Mesendoderm (in vitro differentiated cells): Measurements from ENCODE around the gene LARP4B.

Experiments used
- DNase-seq: peaks from one replicate; pipeline ENCODE4 v3.0.0; 2013
- H2AK5ac ChIP-seq: 2 replicates; pipeline ENCODE4 v1.6.1; 2013; ENCODE audit warnings: low read length, inconsistent platforms
- H2BK120ac ChIP-seq: 2 replicates; pipeline ENCODE4 v1.6.1; 2013; ENCODE audit warnings: low read depth, mild to moderate bottlenecking, low read length, moderate library complexity, mixed read lengths
- H2BK15ac ChIP-seq: replicated peaks from 2 replicates; pipeline ENCODE4 v1.6.1; 2013; ENCODE audit warnings: low read depth, mild to moderate bottlenecking, moderate library complexity
- H2BK5ac ChIP-seq: 2 replicates; pipeline ENCODE4 v1.6.1; 2013; ENCODE audit warnings: low read length, inconsistent platforms
- H3K18ac ChIP-seq: 2 replicates; pipeline ENCODE4 v1.6.1; 2013; ENCODE audit warnings: mild to moderate bottlenecking, low read length, mixed read lengths
- H3K23ac ChIP-seq: one replicate; pipeline ENCODE4 v1.6.1; 2013; ENCODE audit warnings: low read length
- H3K27ac ChIP-seq: 2 replicates; pipeline ENCODE4 v1.5.1; 2013; ENCODE audit warnings: low read depth, mild to moderate bottlenecking, inconsistent platforms, low read length, moderate library complexity
- H3K27me3 ChIP-seq: 2 replicates; pipeline ENCODE4 v1.6.1; 2013; ENCODE audit warnings: low read length, control low read depth, mild to moderate bottlenecking, inconsistent platforms; ENCODE audit not compliant: insufficient read depth, poor library complexity
- H3K36me3 ChIP-seq: 2 replicates; pipeline ENCODE4 v1.6.1; 2013; ENCODE audit warnings: low read length, inconsistent platforms; ENCODE audit not compliant: control insufficient read depth, insufficient read depth
- H3K4ac ChIP-seq: one replicate; pipeline ENCODE4 v1.6.1; 2013; ENCODE audit warnings: low read depth, mild to moderate bottlenecking, low read length, moderate library complexity
- H3K4me1 ChIP-seq: 2 replicates; pipeline ENCODE4 v1.6.1; 2013; ENCODE audit warnings: low read depth, low read length, inconsistent platforms; ENCODE audit not compliant: control insufficient read depth
- H3K4me2 ChIP-seq: 2 replicates; pipeline ENCODE4 v1.6.1; 2013; ENCODE audit warnings: low read length
- H3K4me3 ChIP-seq: 2 replicates; pipeline ENCODE4 v1.5.1; 2013; ENCODE audit warnings: mild to moderate bottlenecking, low read length
- H3K56ac ChIP-seq: one replicate; pipeline ENCODE4 v1.6.1; 2013; ENCODE audit warnings: low read length
- H3K79me1 ChIP-seq: 2 replicates; pipeline ENCODE4 v1.6.1; 2013; ENCODE audit warnings: low read length, inconsistent platforms
- H3K79me2 ChIP-seq: 2 replicates; pipeline ENCODE4 v1.6.1; 2013; ENCODE audit warnings: mild to moderate bottlenecking, low read length; ENCODE audit not compliant: control insufficient read depth, insufficient read depth
- H3K9ac ChIP-seq: 2 replicates; pipeline ENCODE4 v1.6.1; 2013; ENCODE audit warnings: low read length, inconsistent platforms
- H4K5ac ChIP-seq: one replicate; pipeline ENCODE4 v1.6.1; 2013; ENCODE audit warnings: low read length
- H4K8ac ChIP-seq: one replicate; pipeline ENCODE4 v1.6.1; 2013; ENCODE audit warnings: low read depth, mild to moderate bottlenecking, control low read depth, low read length, moderate library complexity
- WGBS: extraction: QIAGEN DNeasy Blood & Tissue Kit; methylation state at CpG from one replicate; pipeline ENCODE4 v1.1.7; 2013; ENCODE audit warnings: low lambda C conversion rate, missing lambda C conversion rate; ENCODE audit not compliant: insufficient coverage; ENCODE audit errors: extremely low coverage; 5-methylcytosine and 5-hydroxymethylcytosine counted together

LARP4B gene

GRCh38 chr10:955127-955819, 23.8 kb upstream of the LARP4B start:
- no peak overlapping the region for H2BK15ac ChIP-seq
- no peak for DNase-seq
- H3K79me1 ChIP-seq = no peaks in the 10 kb centered on the region
- H3K4ac ChIP-seq = no peak overlapping the region
- H2BK5ac ChIP-seq = no peak overlapping the region
- H3K27ac ChIP-seq = no peak overlapping the region
- H4K8ac ChIP-seq = no peak overlapping the region
- H3K23ac ChIP-seq = no peak overlapping the region
- WGBS = no CpG with 5 or more reads among the region's 13 CpGs
- no peak overlapping the region for H3K9ac ChIP-seq
- H3K79me2 ChIP-seq = no peaks in the 10 kb centered on the region
- H3K4me2 ChIP-seq = no peak overlapping the region
- H3K4me3 ChIP-seq = no peak overlapping the region
- no peaks in the 10 kb centered on the region for H3K36me3 ChIP-seq
- H4K5ac ChIP-seq = no peak overlapping the region
- H2BK120ac ChIP-seq = no peak overlapping the region
- H3K56ac ChIP-seq = no peak overlapping the region
- H3K27me3 ChIP-seq = no peaks in the 10 kb centered on the region
- no peaks in the 10 kb centered on the region for H3K4me1 ChIP-seq
- H2AK5ac ChIP-seq = no peak overlapping the region
- no peak overlapping the region for H3K18ac ChIP-seq

GRCh38 chr10:954396-954795, 22.9 kb upstream of the LARP4B start:
- WGBS = no CpG with 5 or more reads among the region's 21 CpGs
- Histone ChIP-seq H3K79me2 (no peaks in the 10 kb centered on the region), H2AK5ac (no peak overlapping the region), H3K79me1 (no peaks in the 10 kb centered on the region), H2BK120ac (no peak overlapping the region), H3K4me1 (no peaks in the 10 kb centered on the region), H3K4ac (no peak overlapping the region), H3K27me3 (no peaks in the 10 kb centered on the region), H4K5ac (no peak overlapping the region), H3K18ac (no peak overlapping the region), H2BK15ac (no peak overlapping the region), H3K9ac (no peak overlapping the region), H2BK5ac (no peak overlapping the region), H3K36me3 (no peaks in the 10 kb centered on the region), H4K8ac (no peak overlapping the region), H3K27ac (no peak overlapping the region), H3K4me2 (no peak overlapping the region), H3K23ac (no peak overlapping the region), H3K56ac (no peak overlapping the region), H3K4me3 (no peak overlapping the region)
- DNase-seq = no peak

GRCh38 chr10:953836-954235, 22.3 kb upstream of the LARP4B start:
- H2BK5ac ChIP-seq = no peak overlapping the region
- no peak overlapping the region for H4K8ac ChIP-seq
- H3K4me2 ChIP-seq = no peak overlapping the region
- H3K27me3 ChIP-seq = no peaks in the 10 kb centered on the region
- no peak overlapping the region for H4K5ac ChIP-seq
- H3K36me3 ChIP-seq = no peaks in the 10 kb centered on the region
- H3K79me2 ChIP-seq = no peaks in the 10 kb centered on the region
- no peak overlapping the region for H3K18ac ChIP-seq
- H3K4me3 ChIP-seq = no peak overlapping the region
- no peak overlapping the region for H3K56ac ChIP-seq
- H3K23ac ChIP-seq = no peak overlapping the region
- DNase-seq = no peak
- no peak overlapping the region for H2BK120ac ChIP-seq
- H3K27ac ChIP-seq = no peak overlapping the region
- H3K9ac ChIP-seq = no peak overlapping the region
- no peak overlapping the region for H2AK5ac ChIP-seq
- H3K79me1 ChIP-seq = no peaks in the 10 kb centered on the region
- H2BK15ac ChIP-seq = no peak overlapping the region
- no CpG with 5 or more reads among the region's 11 CpGs for WGBS
- H3K4ac ChIP-seq = no peak overlapping the region
- no peaks in the 10 kb centered on the region for H3K4me1 ChIP-seq

DNA sequence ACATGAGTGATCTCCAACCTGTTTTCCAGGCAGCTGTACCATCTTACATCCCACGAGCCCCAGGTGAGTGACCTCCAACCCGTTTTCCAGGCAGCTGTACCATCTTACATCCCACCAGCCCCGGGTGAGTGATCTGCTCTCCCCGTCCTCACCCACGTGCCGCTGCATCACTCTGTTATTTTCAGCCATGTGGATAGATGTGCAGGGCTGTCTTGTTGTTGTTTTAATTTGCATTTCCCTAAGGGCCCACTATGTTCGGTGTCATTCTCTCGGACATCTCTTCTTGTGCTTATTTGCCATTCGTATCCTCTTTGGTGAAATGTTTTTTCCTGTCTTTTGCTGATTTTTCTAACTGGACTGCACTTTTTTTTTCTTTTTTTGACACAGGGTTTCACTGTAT, 17.9 kb upstream of the LARP4B start:
- Histone ChIP-seq H4K5ac (no peak overlapping the region), H3K36me3 (no peaks in the 10 kb centered on the region), H3K27me3 (no peaks in the 10 kb centered on the region), H3K18ac (no peak overlapping the region), H3K4me1 (no peaks in the 10 kb centered on the region), H3K79me1 (no peaks in the 10 kb centered on the region), H4K8ac (no peak overlapping the region), H2BK5ac (no peak overlapping the region), H2BK15ac (no peak overlapping the region), H3K79me2 (no peaks in the 10 kb centered on the region), H3K4ac (no peak overlapping the region), H3K4me3 (no peak overlapping the region), H3K9ac (no peak overlapping the region), H2BK120ac (no peak overlapping the region), H3K23ac (no peak overlapping the region), H2AK5ac (no peak overlapping the region), H3K56ac (no peak overlapping the region), H3K4me2 (no peak overlapping the region), H3K27ac (no peak overlapping the region)
- DNase-seq = no peak
- WGBS = no CpG with 5 or more reads among the region's 9 CpGs

GRCh38 chr10:948347-948746, 16.8 kb upstream of the LARP4B start:
- Histone ChIP-seq H2BK120ac (no peak overlapping the region), H3K4me1 (no peaks in the 10 kb centered on the region), H3K27ac (no peak overlapping the region), H4K5ac (no peak overlapping the region), H3K23ac (no peak overlapping the region), H3K36me3 (no peaks in the 10 kb centered on the region), H3K27me3 (no peaks in the 10 kb centered on the region), H2BK5ac (no peak overlapping the region), H3K79me1 (no peaks in the 10 kb centered on the region), H4K8ac (no peak overlapping the region), H3K79me2 (no peaks in the 10 kb centered on the region), H2AK5ac (no peak overlapping the region), H3K9ac (no peak overlapping the region), H3K4me3 (no peak overlapping the region), H2BK15ac (no peak overlapping the region), H3K4ac (no peak overlapping the region), H3K4me2 (no peak overlapping the region), H3K18ac (no peak overlapping the region), H3K56ac (no peak overlapping the region)
- no peak for DNase-seq
- WGBS = no CpG with 5 or more reads among the region's 10 CpGs

GRCh38 chr10:947881-948280, 16.4 kb upstream of the LARP4B start:
- Histone ChIP-seq H3K4ac (no peak overlapping the region), H3K79me2 (no peaks in the 10 kb centered on the region), H3K9ac (no peak overlapping the region), H2BK5ac (no peak overlapping the region), H3K23ac (no peak overlapping the region), H3K4me3 (no peak overlapping the region), H3K4me1 (no peaks in the 10 kb centered on the region), H2BK15ac (no peak overlapping the region), H2AK5ac (no peak overlapping the region), H4K5ac (no peak overlapping the region), H3K18ac (no peak overlapping the region), H3K56ac (no peak overlapping the region), H3K27ac (no peak overlapping the region), H3K4me2 (no peak overlapping the region), H2BK120ac (no peak overlapping the region), H3K79me1 (no peaks in the 10 kb centered on the region), H3K36me3 (no peaks in the 10 kb centered on the region), H3K27me3 (no peaks in the 10 kb centered on the region), H4K8ac (no peak overlapping the region)
- WGBS = no CpG with 5 or more reads among the region's 10 CpGs
- DNase-seq = no peak
